Spleen (tissue), 13 donors: ENCODE data around the gene CNEP1R1. TPM values are rescaled to one million over a fixed set of nuclear protein-coding genes. Genes with fewer than 3 reads are reported as not detected.

Source experiments
- DNase-seq: peaks from one replicate; pipeline ENCODE4 v3.0.0-alpha.2; 2020
- H3K27ac ChIP-seq, 8 donors: fragments of 200-600 bp; sonication (generic) in 7 of 8; 1 replicate in 4 of 8; 2 replicates in 4 of 8; pipeline versions ENCODE4 v1.5.0 to v1.8.0; 2016 to 2021; ENCODE audit warnings: inconsistent platforms in 4 of 8, mild to moderate bottlenecking in 4 of 8, moderate library complexity in 1 of 8
- H3K27me3 ChIP-seq, 7 donors: fragments of 200-600 bp; sonication (generic) in 6 of 7; replicated peaks in 1 of 7; 1 replicate in 4 of 7; 2 replicates in 3 of 7; pipeline versions ENCODE4 v1.5.0 to v1.8.0; 2016 to 2021; ENCODE audit warnings: inconsistent platforms in 3 of 7, mild to moderate bottlenecking in 1 of 7
- H3K36me3 ChIP-seq, 6 donors: fragments of 200-600 bp; sonication (generic) in 5 of 6; 1 replicate in 4 of 6; 2 replicates in 2 of 6; pipeline versions ENCODE4 v1.5.0 to v1.8.0; 2016 to 2021; ENCODE audit warnings: inconsistent platforms in 2 of 6
- H3K4me1 ChIP-seq, 6 donors: fragments of 200-600 bp; sonication (generic) in 5 of 6; 1 replicate in 3 of 6; 2 replicates in 3 of 6; pipeline versions ENCODE4 v1.5.0 to v1.8.0; 2016 to 2021; ENCODE audit warnings: inconsistent platforms in 3 of 6
- H3K4me3 ChIP-seq, 8 donors: fragments of 200-600 bp; sonication (generic) in 7 of 8; 1 replicate in 4 of 8; 2 replicates in 4 of 8; pipeline versions ENCODE4 v1.5.0 to v1.8.0; 2016 to 2021; ENCODE audit warnings: inconsistent platforms in 4 of 8, mild to moderate bottlenecking in 4 of 8, moderate library complexity in 2 of 8
- H3K9me3 ChIP-seq, 8 donors: fragments of 200-600 bp; sonication (generic) in 7 of 8; 1 replicate in 4 of 8; 2 replicates in 4 of 8; pipeline versions ENCODE4 v1.5.0 to v1.8.0; 2016 to 2021; ENCODE audit warnings: inconsistent platforms in 4 of 8
- CTCF ChIP-seq, 11 experiments: fragments of 200-600 bp in 7 of 11; fragments of 450-650 bp in 4 of 11; sonication (generic) in 4 of 11; IDR thresholded peaks in 8 of 11; conservative IDR thresholded peaks in 3 of 11; 1 replicate in 7 of 11; 2 replicates in 4 of 11; pipeline versions ENCODE4 v1.4.0 to v1.8.0; 2016 to 2021; ENCODE audit warnings: antibody characterized with exemption in 11 of 11, inconsistent platforms in 4 of 11, mild to moderate bottlenecking in 1 of 11
- POLR2A ChIP-seq, 3 donors: fragments of 450-650 bp; IDR thresholded peaks; one replicate each; pipeline ENCODE4 v1.5.1; 2017; ENCODE audit warnings: antibody characterized with exemption in 3 of 3, mild to moderate bottlenecking in 1 of 3
- POLR2AphosphoS5 ChIP-seq, 3 donors: sonication (generic); formaldehyde crosslinking; IDR thresholded peaks; one replicate each; pipeline ENCODE4 v1.5.1; 2017; ENCODE audit warnings: antibody characterized with exemption in 3 of 3
- WGBS, 5 donors: extraction: QIAGEN DNeasy Blood & Tissue Kit in 3 of 5; methylation state at CpG; one replicate each; pipeline versions ENCODE4 v1.1.5 to v1.1.7; 2013 to 2018; 5-methylcytosine and 5-hydroxymethylcytosine counted together
- intact Hi-C: fragments of 100-400 bp; cut with DNase I; formaldehyde crosslinking; loops from one replicate; pipeline ENCODE4 v1.15.0; 2023; ENCODE audit warnings: low total_unique reads
- long read RNA-seq, 2 donors: transcript quantifications; one replicate each; lab custom pipeline, GENCODE V29; 2026
- polyA plus RNA-seq, 3 donors: library from polyadenylated mRNA; stranded (reverse); fragments of 200-250 nt; gene quantifications; one replicate each; pipeline ENCODE4 v1.2.1, GENCODE V29; 2013
- total RNA-seq, 7 donors: library from RNA; depleted of rRNA in 3 of 7; stranded (reverse); fragments of >200 nt in 3 of 7; fragmentation: NEBNext Ultra II Directional in 4 of 7; extraction: Animal tissue kit (Norgen Biotek cat#: 25700) in 4 of 7; gene quantifications; one replicate each; pipeline versions ENCODE4 v1.1.0 to v1.2.1, GENCODE V29; 2016 to 2021
- donor health status: healthy with polysubstance abuse.
- donor health status: DM: no; HTN: no; CAD: no; lungs with moderate emphysema.
- donor health status: DM: no; HTN: no; CAD: no.
- donor health status: Bipolar disorder and iron deficiency.
- donor health status: healthy.
- donor health status: DM: no; HTN: no; CAD: no.
- donor health status: DM: yes; HTN: yes; CAD: no.

CNEP1R1 gene, protein sequence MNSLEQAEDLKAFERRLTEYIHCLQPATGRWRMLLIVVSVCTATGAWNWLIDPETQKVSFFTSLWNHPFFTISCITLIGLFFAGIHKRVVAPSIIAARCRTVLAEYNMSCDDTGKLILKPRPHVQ
- total RNA-seq (10 to 100 TPM; 22.6 to 45.4 (median 32.9) TPM), polyA plus RNA-seq (10 to 100 TPM in 1 of 3 donors, 1 to 10 TPM in 2; 9.6 to 11.9 (median 9.8) TPM)
- long read RNA-seq, donor 1, partial matches to known transcripts = 0 of 7 reads
- long read RNA-seq, donor 1, other reads (novel, unspliced or antisense) = 0 of 7 reads
- long read RNA-seq, donor 2, transcript CNEP1R1-202 (6 exons, 2,117 nt) = major isoform, 7 of 8 reads
- long read RNA-seq, donor 2, partial matches to known transcripts = 0 of 8 reads
- long read RNA-seq, donor 2, other reads (novel, unspliced or antisense) = 0 of 8 reads

DNA sequence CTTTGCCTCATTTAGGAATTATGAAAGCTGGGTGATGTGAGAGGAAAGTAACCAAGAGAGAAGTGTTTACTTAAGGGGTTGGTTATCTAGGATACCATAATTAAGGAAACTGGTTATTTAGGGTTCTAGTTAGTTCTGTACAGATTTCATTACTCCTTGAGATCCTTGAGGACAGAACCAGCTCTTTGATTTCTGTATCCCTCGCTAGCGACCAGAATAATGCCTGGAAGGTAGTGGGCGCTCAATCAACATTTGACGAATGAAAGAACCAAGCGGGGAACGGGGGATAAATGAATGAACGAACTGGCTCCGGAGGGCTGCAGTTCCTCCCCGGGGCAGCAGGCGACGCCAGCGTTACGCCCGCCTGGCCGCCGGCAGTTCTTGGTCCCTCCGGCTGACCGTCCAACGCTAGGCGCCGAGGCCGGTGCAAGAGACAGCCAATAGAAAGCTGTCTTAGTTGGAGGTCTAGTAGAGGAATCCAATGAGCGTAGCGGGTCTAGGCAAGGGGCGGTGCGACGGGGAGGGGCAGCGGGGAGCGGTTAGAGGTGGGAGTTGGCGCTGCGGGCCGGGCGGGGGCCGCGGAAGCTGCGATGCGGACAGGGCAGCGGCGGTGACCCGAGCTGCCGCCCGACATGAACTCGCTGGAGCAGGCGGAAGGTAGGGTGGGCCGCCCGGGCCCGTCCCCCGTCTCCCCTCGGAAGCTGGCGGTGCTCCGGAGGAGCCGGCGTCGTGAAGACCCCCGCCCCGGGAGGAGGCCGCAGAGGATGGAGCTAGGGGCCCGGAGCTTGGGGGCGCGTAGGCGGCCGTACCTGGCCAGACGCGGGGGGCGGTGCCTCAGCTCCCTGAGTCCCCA is at the start of gene CNEP1R1:
Gene CNEP1R1 (plus strand): TSS at position 542 of the 853 bp plus-strand sequence. CDS start 91 bp downstream, at position 633.
- Histone ChIP-seq H3K27ac (peak within 1 kb of the TSS; percentile 50 to 95 (median 90)), H3K9me3 (no peaks in the 10 kb centered on the region), H3K27me3 (peaks cover 0 to 6% (median 0%) of the 10 kb centered on the region in 7 donors), H3K4me1 (peaks cover 17 to 52% (median 36%) of the 10 kb centered on the region in 6 donors), H3K36me3 (peaks cover 0 to 28% (median 5%) of the 10 kb centered on the region in 6 donors), H3K4me3 (peak within 1 kb of the TSS; percentile 72 to 98 (median 96))
- 0 to 1% (median 1%) methylated on average over 46 to 65 of the region's 65 CpGs for WGBS, 5 donors
- peak; percentile 98 for DNase-seq
- intact Hi-C loops = loop anchor here (5.0 to 10.0 kb wide), 2 partner anchors 182 to 640 kb away; no protein-coding TSS in a partner anchor
- TF ChIP-seq CTCF (IDR thresholded peaks at IDR 0.05 in 8 of 11, conservative IDR thresholded peaks at IDR 0.05 in 3 of 11) (peak; percentile 96 to 100 (median 99)), POLR2AphosphoS5 (IDR thresholded peaks at IDR 0.05) (peak; percentile 88 to 93 (median 89)), POLR2A (IDR thresholded peaks at IDR 0.05) (no peak)

DNA sequence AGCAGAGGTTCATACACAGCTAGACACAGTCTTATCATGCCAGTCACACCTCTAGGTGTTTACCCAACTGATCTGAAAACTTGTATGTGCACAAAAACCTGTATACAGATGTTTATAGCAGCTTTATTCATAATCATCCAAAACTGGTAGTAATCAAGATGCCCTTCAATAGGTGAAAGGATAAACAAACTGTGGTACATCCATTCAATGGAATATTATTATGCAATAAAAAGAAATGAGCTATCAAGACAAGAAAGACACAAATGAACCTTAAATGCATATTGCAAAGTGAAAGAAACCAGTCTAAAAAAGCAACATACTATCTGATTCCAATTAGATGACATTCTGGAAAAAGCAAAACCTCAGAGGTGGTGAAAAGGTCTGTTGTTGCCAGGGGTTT is 47.6 kb upstream of the CNEP1R1 start:
- Histone ChIP-seq H3K27ac (no peak overlapping the region), H3K4me1 (no peaks in the 10 kb centered on the region), H3K36me3 (no peaks in the 10 kb centered on the region), H3K4me3 (no peak overlapping the region), H3K9me3 (peaks cover 0 to 15% (median 4%) of the 10 kb centered on the region in 8 donors), H3K27me3 (peaks cover 0 to 7% (median 0%) of the 10 kb centered on the region in 7 donors)
- no peak for DNase-seq
- intact Hi-C loops = no loop called here
- no peak for TF ChIP-seq CTCF (IDR thresholded peaks at IDR 0.05 in 8 of 11, conservative IDR thresholded peaks at IDR 0.05 in 3 of 11)

- H3K27me3 ChIP-seq = peaks cover 0 to 7% (median 0%) of the 10 kb centered on the region in 7 donors
- H3K27ac ChIP-seq = no peak overlapping the region
- WGBS, 5 donors = 82 to 94% (median 90%) methylated on average over 6 of the region's 6 CpGs
- peaks cover 0 to 15% (median 4%) of the 10 kb centered on the region in 8 donors for H3K9me3 ChIP-seq
- intact Hi-C loops = no loop called here
- no peaks in the 10 kb centered on the region for H3K36me3 ChIP-seq
- TF ChIP-seq POLR2AphosphoS5 (IDR thresholded peaks at IDR 0.05) = no peak
- TF ChIP-seq CTCF (IDR thresholded peaks at IDR 0.05 in 8 of 11, conservative IDR thresholded peaks at IDR 0.05 in 3 of 11) = no peak
- H3K4me3 ChIP-seq = no peak overlapping the region
- no peaks in the 10 kb centered on the region for H3K4me1 ChIP-seq
- no peak for DNase-seq
Measured at GRCh38 chr16:49978569-49979326, 46.3 kb upstream of the CNEP1R1 start.
